HCT116 (cell line): ENCODE measurements around the gene TIAM1.

Source experiments
- EZH2phosphoT487 ChIP-seq: fragments of 200-600 bp; IDR thresholded peaks from 2 replicates; pipeline ENCODE4 v1.6.1; 2018; ENCODE audit warnings: antibody characterized with exemption, borderline replicate concordance
- FOSL1 ChIP-seq: IDR thresholded peaks from 2 replicates; pipeline ENCODE4 v1.6.1; 2012; ENCODE audit warnings: low read depth
- JUND ChIP-seq: IDR thresholded peaks from 2 replicates; pipeline ENCODE4 v1.6.1; 2012
- MAX ChIP-seq: IDR thresholded peaks from 2 replicates; pipeline ENCODE4 v1.6.1; 2012
- POLR2A ChIP-seq: IDR thresholded peaks from 2 replicates; pipeline ENCODE4 v1.7.0; 2011; ENCODE audit warnings: borderline replicate concordance; ENCODE audit not compliant: insufficient read depth, insufficient read length; ENCODE audit errors: extremely low read depth
- POLR2AphosphoS5 ChIP-seq: IDR thresholded peaks from 2 replicates; pipeline ENCODE4 v1.6.1; 2011; ENCODE audit warnings: mild to moderate bottlenecking, low read depth, low read length, moderate library complexity
- RAD21 ChIP-seq: IDR thresholded peaks from 2 replicates; pipeline ENCODE4 v1.6.1; 2012; ENCODE audit warnings: low read depth, mild to moderate bottlenecking
- REST ChIP-seq: IDR thresholded peaks from 2 replicates; pipeline ENCODE4 v1.6.1; 2012; ENCODE audit warnings: low read depth
- YY1 ChIP-seq: IDR thresholded peaks from 2 replicates; pipeline ENCODE4 v1.6.1; 2011; ENCODE audit warnings: low read length, low read depth, moderate library complexity, mild to moderate bottlenecking; ENCODE audit not compliant: insufficient replicate concordance; ENCODE audit errors: extremely low read depth
- ZNF274 ChIP-seq: fragments of 200-500 bp; sonication (Bioruptor generic); IDR thresholded peaks from 2 replicates; pipeline ENCODE4 v1.6.1; 2014; ENCODE audit warnings: mild to moderate bottlenecking, low read depth, low read length, inconsistent platforms
- TF ChIP-seq, protein P1 (sequence below), 3 experiments: fragments of 200-600 bp in 1 of 3; sonication (generic) in 1 of 3; IDR thresholded peaks in 2 of 3; conservative IDR thresholded peaks in 1 of 3; 2 replicates each; pipeline ENCODE4 v1.5.1; 2012 to 2017; ENCODE audit warnings: low read depth in 2 of 3, low read length in 2 of 3, antibody characterized with exemption in 1 of 3, borderline replicate concordance in 1 of 3, control low read depth in 1 of 3, mild to moderate bottlenecking in 1 of 3, mixed read lengths in 1 of 3, mixed run types in 1 of 3, moderate library complexity in 1 of 3; ENCODE audit not compliant: insufficient read depth in 1 of 3
- TF ChIP-seq, protein P2 (sequence below): IDR thresholded peaks from 2 replicates; pipeline ENCODE4 v1.6.1; 2011; ENCODE audit warnings: mild to moderate bottlenecking, low read length, moderate library complexity; ENCODE audit not compliant: insufficient replicate concordance; ENCODE audit errors: extremely low read depth

DNA sequence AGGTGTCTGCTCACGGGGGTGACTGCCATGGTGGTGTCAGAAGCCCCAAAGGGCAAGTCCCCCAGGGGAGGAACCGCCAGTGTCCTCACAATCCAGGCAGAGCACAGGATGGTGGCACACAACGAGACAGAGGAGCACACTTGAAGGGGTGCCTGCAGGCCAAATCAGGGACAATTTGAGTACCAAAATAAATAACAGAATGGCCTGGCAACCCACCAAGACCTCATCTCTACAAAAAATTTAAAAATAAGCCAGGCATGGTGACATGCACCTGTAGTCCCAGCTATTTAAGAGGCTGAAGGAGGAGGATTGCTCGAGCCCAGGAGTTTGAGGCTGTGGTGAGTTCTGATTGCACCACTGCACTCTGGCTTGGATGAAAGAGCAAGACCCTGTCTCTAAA, 38.2 kb downstream of the TIAM1 start:
- no peak for TF ChIP-seq YY1
- TF ChIP-seq, protein P1, sequence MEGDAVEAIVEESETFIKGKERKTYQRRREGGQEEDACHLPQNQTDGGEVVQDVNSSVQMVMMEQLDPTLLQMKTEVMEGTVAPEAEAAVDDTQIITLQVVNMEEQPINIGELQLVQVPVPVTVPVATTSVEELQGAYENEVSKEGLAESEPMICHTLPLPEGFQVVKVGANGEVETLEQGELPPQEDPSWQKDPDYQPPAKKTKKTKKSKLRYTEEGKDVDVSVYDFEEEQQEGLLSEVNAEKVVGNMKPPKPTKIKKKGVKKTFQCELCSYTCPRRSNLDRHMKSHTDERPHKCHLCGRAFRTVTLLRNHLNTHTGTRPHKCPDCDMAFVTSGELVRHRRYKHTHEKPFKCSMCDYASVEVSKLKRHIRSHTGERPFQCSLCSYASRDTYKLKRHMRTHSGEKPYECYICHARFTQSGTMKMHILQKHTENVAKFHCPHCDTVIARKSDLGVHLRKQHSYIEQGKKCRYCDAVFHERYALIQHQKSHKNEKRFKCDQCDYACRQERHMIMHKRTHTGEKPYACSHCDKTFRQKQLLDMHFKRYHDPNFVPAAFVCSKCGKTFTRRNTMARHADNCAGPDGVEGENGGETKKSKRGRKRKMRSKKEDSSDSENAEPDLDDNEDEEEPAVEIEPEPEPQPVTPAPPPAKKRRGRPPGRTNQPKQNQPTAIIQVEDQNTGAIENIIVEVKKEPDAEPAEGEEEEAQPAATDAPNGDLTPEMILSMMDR (IDR thresholded peaks at IDR 0.05 in 2 of 3, conservative IDR thresholded peaks at IDR 0.05 in 1 of 3; ENCODE audit: borderline replicate concordance in 1 of 3, insufficient read depth in 1 of 3, low read depth in 2 of 3, low read length in 2 of 3) = no peak
- TF ChIP-seq FOSL1 = no peak
- no peak for TF ChIP-seq ZNF274
- TF ChIP-seq, protein P2, sequence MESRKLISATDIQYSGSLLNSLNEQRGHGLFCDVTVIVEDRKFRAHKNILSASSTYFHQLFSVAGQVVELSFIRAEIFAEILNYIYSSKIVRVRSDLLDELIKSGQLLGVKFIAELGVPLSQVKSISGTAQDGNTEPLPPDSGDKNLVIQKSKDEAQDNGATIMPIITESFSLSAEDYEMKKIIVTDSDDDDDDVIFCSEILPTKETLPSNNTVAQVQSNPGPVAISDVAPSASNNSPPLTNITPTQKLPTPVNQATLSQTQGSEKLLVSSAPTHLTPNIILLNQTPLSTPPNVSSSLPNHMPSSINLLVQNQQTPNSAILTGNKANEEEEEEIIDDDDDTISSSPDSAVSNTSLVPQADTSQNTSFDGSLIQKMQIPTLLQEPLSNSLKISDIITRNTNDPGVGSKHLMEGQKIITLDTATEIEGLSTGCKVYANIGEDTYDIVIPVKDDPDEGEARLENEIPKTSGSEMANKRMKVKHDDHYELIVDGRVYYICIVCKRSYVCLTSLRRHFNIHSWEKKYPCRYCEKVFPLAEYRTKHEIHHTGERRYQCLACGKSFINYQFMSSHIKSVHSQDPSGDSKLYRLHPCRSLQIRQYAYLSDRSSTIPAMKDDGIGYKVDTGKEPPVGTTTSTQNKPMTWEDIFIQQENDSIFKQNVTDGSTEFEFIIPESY = no peak
- no peak for TF ChIP-seq POLR2A
- TF ChIP-seq EZH2phosphoT487 = no peak
- TF ChIP-seq RAD21 = no peak
- no peak for TF ChIP-seq POLR2AphosphoS5
- no peak for TF ChIP-seq JUND
- TF ChIP-seq REST = no peak
- no peak for TF ChIP-seq MAX
